GM21825 (cell line): ENCODE results near the gene COL9A3.

ENCODE experiments used
- ATAC-seq: cut with Tn5 transposase; IDR thresholded peaks from one replicate; pipeline ENCODE4 v1.9.1; 2021; ENCODE audit warnings: mild to moderate bottlenecking, moderate library complexity; ENCODE audit not compliant: unreplicated experiment

Gene COL9A3

GRCh38 chr20:62876902-62877816 lies 60.3 kb downstream of the COL9A3 start:
- no peak for ATAC-seq

GRCh38 chr20:62878244-62879038 lies 61.6 kb downstream of the COL9A3 start:
- no peak for ATAC-seq

- ATAC-seq = no peak
Measured at GRCh38 chr20:62879275-62880146, 62.7 kb downstream of the COL9A3 start.

DNA sequence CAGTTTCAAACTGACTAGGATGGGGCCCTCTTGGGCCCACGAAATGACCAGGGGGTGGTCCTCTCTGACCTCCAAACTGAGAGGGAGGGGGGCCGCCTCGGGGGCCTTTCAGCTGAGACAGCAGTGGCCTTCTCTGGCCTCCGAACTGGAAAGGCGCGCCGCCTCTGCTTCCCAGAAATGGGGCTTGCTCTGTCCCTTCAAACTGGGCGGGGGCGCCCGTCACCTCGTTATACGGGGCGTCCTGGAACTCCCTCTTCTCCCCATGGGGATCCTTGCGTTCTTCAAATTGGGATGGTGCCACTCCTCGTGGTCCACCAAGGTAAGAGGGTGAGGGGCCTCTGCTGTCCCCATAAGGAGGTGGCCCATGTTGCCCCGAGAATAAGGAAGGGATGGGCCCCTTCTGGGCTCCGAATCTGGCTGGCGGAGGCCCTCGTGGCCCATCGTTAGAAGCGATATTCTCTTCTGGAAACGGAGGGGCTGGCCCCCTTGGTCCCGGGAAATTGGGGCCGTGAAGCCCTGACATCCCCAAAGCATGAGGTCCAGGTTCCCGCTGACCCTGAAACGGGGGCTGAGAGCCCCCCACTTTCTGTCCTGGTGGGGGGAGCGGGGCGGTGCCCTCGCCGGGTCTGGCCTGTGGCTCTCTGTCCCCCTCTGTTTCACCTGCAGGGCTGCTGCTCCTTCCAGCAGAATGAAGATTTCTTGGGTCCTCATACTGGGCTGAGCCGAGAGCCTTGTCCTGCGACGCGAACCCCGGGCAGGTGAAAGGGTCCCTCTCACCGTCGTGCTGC lies 63.5 kb downstream of the COL9A3 start:
- ATAC-seq = no peak

DNA sequence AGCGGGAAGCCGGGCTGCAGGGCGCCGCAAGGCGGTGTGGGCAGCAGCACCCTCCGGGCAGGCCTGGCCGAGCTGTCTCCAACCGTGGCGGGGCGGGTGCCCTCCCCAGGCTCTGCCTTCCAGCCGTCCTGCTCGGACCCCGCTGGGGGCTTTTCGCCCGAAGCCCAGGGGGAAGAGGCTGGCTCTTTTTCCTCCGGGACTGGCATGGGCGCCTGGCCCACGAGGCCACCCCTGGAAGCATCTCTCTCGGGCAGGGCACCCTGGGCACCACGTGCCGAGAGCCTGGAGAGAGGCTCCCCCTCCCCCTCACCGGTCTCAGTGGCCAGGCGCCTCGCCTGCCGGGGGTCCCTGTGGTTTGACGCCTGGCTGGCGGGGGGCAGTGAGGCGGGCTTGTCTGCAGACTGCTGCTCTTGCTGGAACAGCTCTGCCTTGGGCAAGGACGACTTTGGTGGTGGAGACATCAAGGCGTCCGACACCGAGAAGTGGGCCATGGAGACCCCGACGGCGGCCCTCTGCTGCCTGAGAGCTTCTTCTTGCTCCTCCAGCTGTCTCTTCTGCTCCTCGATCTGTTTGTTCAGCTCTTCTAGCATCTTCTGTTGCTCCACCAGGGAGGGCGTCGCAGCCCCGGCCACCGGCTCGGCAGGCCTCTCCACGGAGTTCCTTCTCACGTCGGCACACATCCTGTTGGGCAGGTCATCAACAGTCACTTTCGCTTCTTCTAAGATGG lies 64.2 kb downstream of the COL9A3 start:
- ATAC-seq = no peak

DNA sequence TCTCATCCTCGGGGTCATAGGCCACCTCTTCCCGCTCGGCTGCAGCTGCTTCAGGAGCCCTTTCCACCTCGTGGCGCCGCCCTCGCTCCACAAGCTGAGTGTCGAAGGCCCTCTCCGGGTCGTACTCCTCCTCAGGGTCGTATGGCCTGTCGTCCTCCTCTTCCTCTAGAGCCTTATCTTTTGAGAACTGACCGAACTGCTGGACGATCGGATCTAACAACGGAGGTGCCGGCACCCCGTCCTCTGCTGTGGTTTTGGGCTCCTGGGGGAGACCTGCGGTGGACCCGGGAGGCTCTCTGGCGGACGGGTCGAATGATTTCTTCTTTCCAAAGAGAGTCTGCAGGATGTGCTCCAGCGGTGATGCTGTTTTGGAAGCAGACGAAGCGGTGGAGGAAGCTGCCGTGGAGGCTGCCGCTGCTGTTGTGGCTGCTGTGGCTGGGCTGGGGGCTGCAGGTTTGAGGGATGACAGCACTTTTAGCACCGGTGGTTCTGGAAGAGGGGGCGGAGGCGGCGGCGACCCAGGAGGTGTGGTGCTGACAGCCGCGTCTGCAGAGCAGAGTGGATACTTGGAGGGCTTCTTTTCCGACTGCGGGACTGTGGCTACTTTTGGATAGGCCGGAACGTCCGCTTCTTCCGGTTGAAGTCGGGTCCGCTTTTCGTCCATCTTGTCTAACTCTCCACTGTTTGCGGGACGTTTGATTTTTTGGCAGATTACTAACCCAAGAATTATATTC lies 65.0 kb downstream of the COL9A3 start:
- ATAC-seq = no peak

GRCh38 chr20:62882426-62882825 lies 65.6 kb downstream of the COL9A3 start:
- ATAC-seq = no peak

DNA sequence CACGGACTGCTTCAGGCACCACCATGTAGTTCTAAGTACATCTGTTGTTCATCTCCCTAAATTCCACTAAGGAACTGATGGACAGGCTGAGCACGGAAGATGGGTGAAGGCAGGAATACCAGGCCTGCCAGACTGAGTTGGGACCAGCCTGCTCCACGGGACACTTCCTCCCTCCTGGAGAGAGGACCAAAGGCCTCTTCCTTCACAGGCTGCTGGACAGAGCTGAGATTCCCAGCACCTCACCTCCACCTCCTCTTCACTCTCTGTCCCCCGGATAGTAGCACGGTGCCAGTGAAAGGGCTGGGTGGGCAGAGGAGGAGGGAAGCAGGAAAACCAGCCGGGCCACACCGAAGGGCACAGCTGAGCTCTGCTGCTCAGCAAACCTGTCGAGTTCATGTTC lies 67.7 kb downstream of the COL9A3 start:
- no peak for ATAC-seq

DNA sequence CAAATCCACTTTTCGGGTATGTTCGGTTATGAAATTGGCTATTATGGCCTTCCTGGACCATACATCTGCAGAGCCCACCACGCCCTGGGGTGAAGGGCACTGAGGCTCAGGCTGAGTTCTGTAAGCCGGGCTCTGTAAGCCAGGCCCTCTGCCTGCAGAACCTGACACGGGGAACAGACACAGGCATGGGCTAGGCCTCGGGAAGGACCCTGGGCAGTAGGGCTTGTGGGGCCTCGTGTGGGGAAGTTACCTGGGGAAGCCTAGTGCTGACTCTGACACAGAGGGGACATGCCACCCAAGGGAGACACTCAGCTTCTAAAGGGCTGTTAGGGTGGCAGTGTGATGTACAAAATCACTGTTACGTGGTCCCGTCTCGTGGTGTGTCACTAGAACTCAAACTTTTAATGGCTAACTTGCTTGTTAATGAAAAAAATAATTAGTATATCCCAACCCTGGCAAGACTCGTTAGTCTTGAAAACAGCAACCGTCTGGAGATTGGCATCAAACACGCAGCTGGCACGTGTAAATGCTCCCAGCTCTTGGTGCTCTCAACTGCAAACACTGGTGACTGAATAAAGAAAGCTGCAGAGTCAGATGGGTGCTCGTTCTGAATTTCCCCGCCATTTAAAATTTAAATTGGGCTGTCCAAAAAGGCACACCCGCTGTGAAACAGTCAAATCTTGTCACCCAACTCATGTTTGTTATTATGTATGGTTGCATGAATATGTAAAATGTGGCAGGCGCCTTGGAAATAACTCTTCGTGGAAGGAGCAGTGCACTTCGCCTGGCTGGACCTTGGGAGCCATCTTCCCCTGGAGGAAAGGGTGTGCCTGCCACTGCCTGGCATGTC lies 68.4 kb downstream of the COL9A3 start:
- ATAC-seq = no peak

- no peak for ATAC-seq
Measured at GRCh38 chr20:62885896-62886708, 69.3 kb downstream of the COL9A3 start.

DNA sequence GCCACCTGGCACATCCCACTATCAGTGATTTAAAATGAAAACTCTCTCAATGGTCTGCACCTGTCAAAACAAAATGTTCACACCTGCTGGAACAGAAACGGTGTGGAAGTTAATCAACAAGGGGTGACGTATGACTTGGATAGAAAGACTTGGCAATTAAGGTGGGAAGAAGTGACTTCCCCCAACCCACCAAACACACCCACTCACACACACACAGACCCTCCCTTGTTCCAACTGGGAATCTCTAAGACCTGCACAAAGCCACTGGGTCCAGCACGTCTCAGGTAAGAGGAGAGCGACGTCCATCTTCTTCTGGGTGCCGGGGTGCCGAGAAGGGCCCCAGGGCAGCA lies 69.8 kb downstream of the COL9A3 start:
- ATAC-seq = no peak

GRCh38 chr20:62887152-62887859 lies 70.5 kb downstream of the COL9A3 start:
- no peak for ATAC-seq

DNA sequence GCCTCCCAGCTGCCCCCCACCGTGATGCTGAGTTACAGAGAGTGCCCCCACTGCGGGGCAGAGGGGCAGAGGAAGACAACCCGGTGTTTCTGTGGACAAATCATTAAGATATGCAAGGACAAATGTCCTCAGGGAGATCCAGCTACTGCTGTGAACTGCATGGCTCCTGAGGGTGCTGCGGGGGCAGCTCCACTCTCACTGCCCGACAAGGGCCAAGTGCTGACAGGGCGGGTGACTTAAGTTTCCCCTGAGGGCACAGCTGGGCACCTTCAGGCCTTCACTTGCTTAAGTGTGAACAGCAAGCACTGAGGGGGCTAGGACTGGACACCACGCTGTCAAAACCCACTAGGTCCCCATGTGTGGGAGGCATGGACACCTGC lies 71.0 kb downstream of the COL9A3 start:
- ATAC-seq = no peak

- no peak for ATAC-seq
Measured at GRCh38 chr20:62888406-62888805, 71.6 kb downstream of the COL9A3 start.

DNA sequence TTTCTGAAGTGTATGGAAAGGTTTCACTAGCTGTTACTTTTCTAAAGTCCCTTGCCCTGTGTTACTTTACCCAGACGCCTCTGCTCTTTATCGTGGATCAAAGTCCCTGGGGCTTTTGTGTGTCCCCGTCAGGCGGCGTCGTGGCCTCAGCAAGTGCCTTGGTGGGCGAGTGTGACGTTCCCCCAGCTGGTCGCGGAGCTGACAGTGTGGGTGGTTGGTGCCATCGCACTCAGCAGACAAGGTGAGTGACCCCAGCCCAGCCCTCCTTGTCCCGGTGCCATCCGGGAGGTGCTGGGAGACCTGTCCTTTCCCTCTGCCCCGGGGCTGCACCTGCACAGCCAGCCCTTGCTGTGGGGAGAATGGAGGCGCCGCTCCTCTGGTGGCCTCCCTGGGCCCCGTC lies 72.1 kb downstream of the COL9A3 start:
- ATAC-seq = no peak

GRCh38 chr20:62889411-62889810 lies 72.6 kb downstream of the COL9A3 start:
- no peak for ATAC-seq

DNA sequence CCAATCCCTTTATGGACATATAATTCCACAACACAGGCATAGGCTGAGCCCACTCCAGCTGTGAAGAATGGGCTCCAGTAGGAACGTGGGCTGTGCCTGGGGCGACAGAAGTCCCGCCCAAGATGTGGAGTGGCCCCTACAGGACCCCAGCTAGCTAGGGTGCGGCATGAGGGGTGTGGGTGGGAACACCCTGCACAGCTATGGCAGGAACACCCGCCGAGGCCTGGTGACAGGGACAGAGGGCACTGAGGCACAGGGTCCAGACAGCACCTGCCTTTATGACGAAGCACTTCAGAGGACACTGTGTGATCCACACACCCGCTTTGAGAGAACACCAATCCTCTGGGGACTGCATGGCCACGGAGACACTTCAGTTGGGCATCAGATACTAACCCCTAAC lies 73.0 kb downstream of the COL9A3 start:
- ATAC-seq = no peak
